Dermis microvascular lymphatic vessel endothelial cell (primary cell): ENCODE data around the gene ZNF385C. TPM values are rescaled to one million over a fixed set of nuclear protein-coding genes. Genes with fewer than 3 reads are reported as not detected.
"Not testable (repeated sequence)": the region's sequence is repeated elsewhere in the genome, so short reads cannot be mapped to it uniquely, and the experiment has no call there.

ENCODE experiments used
- DNase-seq, 2 donors: peaks; one replicate each; pipeline versions ENCODE4 v3.0.0 to v3.0.0-alpha.2; 2010; ENCODE audit warnings: low read depth in 2 of 2
- total RNA-seq: library from RNA; depleted of rRNA; stranded (reverse); fragments of >200 nt; gene quantifications from 2 replicates; pipeline ENCODE4 v1.2.1, GENCODE V29; 2014

ZNF385C gene
- under 0.01 TPM in 1 of 2 replicates, not detected in the other for total RNA-seq

GRCh38 chr17:42097691-42098631 lies at the start of gene ZNF385C:
Gene ZNF385C, minus strand, starts transcription at chr17:42098473. Its CDS starts 35,417 bp downstream, at chr17:42063056.
- no peak for DNase-seq

- DNase-seq = no peak
These were observed 48.8 kb upstream of the ZNF385C start for GRCh38 chr17:42146911-42147607.

GRCh38 chr17:42143138-42143537 lies 44.9 kb upstream of the ZNF385C start:
- not testable (repeated sequence) for DNase-seq

DNA sequence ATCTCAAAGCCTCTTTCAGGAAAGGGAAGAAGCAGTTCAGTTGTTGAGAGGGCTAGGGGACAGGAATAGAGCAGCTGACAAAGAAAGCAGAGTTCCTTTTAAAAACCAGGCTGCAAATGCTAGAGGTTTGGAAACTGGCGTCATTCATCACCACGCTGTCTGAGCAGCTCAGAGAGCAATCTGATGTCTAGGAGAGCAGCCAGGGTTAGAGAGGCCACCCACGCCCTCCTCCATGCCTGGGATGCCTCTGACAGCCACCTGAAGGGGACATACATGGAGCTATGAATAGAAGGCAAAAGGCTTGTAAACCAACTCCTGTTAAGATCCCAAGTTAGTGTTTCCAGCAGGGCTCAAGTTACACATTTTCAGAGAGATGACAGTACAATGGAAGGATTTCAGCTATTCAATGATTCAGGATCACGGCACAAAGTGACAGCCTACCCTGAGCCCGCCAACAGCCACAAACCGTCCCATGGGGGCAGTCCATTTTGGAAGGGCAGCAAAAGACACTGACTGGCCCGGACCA lies 44.2 kb upstream of the ZNF385C start:
- DNase-seq = no peak

DNA sequence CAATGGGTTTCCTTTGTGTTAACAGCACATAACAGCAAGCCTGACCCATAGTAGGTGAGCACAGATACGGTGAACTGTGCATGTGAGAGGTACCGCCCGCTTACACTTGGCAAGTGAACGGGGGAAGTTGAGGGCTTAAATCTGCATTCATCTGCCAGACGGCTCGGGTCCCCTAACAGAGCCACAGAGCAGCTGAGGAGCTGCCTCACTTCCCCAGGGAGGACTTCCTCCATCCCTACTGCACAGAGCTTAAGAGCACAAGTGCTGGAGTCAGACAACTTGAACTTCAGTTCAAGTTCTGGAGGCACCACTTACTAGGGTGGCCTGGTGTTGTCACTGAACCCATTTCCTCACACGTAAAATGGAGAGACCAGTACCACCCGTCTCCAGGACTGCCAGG lies 43.1 kb upstream of the ZNF385C start:
- no peak for DNase-seq

DNA sequence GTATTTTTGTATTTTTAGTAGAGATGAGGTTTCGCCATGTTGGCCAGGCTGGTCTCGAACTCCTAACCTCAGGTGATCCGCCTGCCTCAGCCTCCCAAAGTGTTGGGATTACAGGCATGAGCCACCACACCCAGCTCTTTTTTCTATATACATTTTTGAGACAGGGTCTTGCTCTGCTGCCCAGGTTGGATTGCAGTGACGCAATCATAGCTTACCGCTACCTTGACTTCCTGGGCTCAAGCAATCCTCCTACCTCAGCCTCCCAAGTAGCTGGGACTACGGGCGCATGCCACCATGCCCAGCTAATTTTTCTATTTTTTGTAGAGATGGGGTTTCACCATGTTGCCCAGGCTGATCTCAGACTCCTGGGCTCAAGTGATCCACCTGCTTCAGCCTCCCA lies 42.4 kb upstream of the ZNF385C start:
- not testable (repeated sequence) for DNase-seq

DNA sequence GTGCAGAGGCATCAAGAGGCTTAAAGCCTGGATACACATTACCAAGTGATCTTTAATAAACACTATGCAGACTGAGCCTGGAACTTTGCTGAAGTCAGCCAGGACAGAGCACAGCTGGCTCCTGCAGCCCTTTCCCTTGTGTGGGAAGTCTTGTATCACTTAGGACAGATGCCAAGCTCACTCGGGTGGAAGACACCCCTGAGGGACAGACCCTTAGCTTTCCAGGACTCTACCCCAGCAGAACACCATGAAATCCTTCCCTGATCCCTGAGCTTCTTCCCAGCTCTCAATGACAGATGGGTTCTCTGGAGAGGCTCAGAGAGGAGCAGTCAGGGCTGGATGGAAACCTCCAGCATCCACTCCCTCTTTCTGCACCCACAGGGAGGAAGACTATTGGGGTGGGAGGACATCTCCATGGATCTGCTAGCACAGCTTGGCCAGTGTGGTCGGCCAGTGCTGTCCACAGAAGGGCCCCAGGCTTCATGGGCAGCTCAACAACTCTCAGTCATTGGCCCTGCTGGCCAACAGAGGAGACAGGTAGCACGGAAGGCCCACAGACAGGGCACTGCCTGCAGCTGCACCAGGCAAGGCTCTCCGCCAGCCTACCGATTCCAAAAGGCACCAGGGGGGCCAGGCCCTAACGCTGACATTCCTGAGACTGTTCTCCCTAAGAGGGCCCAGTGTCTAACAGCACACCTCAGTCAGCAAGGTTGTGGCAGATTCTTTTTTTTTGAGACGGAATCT lies 40.6 kb upstream of the ZNF385C start:
- no peak for DNase-seq

GRCh38 chr17:42136654-42137051 lies 38.4 kb upstream of the ZNF385C start:
- DNase-seq = no peak

DNA sequence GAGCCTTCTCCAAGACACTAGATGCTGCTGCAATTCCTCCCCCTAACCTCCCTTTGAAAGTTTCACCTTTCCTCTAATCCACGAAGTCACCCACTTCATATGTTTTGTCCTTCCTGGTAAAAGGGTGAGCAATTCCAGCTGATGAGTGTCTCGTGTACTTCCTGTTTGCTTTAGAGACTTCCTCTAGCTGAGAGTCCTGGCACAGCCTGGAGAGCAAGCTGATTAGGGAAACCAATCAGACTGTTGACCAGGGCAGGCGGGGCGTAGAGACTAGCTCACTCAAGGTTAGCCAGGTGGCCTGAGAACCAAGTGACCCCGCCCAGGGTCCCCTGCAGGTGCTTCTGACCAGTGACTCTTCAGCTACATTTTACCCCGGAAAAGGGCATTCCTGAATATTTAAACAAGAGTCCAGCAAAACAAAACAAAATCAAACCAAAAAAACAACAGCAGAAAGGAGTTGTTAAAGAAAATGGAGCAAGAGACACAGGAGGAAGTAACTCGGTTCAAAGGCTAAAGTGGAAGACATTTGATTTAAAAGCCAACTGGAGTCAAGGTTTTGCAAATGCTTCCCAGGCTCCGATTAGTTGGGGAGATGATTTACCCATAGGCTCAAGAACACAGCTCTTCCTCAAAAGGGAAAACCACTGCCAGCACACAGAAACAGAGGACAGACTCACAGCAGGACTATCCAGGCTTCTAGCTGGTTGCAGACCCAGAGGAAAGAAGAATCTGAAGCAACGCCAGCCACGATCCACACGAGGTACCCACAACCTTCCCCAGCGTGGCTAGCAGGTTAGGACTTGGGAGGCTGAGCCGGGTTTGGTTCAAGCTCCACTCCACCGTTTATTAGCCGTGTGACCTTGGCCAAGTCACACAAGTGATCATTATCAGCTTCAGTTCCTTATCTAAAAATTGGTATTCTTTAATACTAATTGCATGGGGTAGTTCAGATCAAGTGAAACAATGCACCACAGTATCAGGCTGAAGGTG lies 37.7 kb upstream of the ZNF385C start:
- DNase-seq = peak; percentile 86 to 95

DNA sequence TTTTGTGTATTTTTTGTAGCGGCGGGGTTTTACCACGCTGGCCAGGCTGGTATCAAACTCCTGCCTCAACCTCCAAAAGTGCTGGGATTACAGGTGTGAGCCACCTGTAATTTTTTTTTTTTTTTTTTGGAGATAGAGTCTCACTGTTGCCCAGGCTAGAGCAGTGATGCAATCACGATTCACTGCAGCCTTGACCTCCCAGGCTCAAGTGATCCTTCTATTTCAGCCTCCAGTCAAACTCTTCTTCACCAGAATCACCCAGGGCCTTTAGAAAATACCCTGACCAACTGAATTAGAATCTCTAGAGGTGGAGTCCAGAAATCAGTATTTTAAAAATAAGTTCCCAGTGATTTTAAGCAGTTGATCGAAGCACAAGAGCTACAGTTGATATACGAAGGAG lies 36.9 kb upstream of the ZNF385C start:
- DNase-seq = no peak

- DNase-seq = no peak
These were observed 35.3 kb upstream of the ZNF385C start for GRCh38 chr17:42133461-42134041.

DNA sequence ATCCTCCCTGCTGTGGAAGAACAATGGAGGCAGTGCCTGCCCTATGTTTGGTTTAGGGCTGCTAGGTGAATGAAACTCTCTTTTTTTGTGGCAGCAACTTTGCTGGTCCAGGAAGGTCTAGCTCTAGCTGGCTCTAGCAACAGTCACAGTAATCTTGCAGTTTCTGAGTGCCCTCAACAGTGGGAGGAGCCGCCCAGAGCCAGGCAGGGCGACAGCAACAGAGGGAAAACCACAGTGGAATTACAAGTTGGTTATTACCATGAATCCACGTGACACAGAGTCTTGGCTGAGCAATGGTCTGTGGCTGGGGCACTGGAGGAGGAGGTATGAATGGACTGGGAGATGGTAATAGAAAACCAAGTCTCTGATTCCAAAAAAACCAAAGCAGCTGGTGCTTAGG lies 34.7 kb upstream of the ZNF385C start:
- DNase-seq = peak in 1 of 2 donors; percentile 50

- peak; percentile 35 to 82 for DNase-seq
These were observed 33.7 kb upstream of the ZNF385C start for GRCh38 chr17:42131981-42132432.

DNA sequence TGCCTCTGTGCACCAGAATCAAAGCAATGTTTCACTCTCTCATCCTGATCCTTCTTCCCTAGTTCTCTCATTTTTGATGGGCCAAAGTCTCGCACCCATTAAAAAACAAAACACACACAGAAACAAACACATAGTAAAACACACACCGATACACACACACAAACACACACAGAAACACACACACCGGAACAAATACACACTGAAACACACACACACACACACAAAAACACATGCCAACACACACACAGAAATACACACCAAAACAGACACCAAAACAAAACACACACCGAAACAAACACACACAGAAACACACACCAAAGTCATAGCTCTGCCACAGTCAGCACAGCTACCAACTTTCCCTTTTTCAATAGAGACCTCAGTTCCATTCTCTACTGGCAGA lies 33.0 kb upstream of the ZNF385C start:
- no peak for DNase-seq

- no peak for DNase-seq
These were observed 32.1 kb upstream of the ZNF385C start for GRCh38 chr17:42130310-42130936.

DNA sequence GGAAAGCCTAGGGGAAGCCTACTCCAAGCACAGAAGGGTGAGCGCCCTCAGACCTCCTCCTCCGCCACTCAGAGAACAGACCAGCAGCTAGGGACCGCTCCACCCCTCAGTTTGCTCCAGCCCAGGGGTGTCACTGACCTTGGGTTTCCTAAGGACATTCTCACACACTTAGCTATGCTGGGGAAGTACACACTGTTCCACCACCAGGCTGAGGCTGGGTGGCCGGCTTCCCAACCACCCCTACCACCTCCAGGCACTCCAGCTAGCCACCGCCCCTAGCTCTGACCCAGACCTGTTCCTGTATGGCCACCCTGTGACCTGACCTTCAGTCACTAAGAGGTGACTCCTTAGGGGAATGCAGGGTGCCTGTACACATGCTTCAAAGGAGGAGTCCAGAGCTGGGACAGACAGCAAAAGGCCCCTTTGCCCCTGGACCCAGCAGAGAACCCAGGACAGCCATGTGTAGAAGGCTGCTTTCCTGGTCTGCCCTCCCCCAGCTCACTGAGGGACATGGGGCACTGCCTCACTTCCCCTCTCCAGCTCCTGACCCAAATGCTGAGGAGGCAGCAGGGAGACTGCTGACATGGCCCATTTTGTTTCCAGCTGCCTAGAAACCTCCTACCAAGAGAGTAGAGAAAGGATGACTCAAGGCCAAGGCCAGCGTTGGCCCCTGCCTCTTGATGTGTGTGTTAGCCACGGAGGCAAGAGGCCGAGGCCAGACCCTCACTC lies 31.0 kb upstream of the ZNF385C start:
- no peak for DNase-seq

DNA sequence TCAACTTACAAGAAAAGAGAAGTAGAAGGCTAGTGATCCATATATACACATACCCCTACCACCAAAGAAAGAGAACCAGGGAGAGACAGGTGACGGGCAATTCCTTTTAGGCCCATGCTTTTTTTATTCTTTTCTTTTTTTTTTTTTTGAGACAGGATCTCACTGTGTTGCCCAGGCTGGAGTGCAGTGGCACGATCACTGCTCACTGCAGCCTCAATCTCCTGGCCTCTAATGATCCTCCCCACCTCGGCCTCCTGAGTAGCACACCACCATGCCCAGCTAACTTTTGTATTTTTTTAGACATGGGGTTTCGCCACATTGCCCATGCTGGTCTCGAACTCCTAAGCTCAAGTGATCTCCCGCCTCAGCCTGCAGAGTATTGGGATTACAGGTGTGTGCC lies 29.1 kb upstream of the ZNF385C start:
- DNase-seq = no peak

GRCh38 chr17:42126836-42127235 lies 28.6 kb upstream of the ZNF385C start:
- no peak for DNase-seq

- no peak for DNase-seq
These were observed 27.3 kb upstream of the ZNF385C start for GRCh38 chr17:42125565-42125964.
